GM19328 (cell line): Measurements from ENCODE around the gene PC.
A peak's percentile ranks its signal among the peaks of the same experiment; 100 is the strongest.
"Not testable (repeated sequence)": the region's sequence is repeated elsewhere in the genome, so short reads cannot be mapped to it uniquely, and the experiment has no call there.

Experiments
- ATAC-seq: cut with Tn5 transposase; IDR thresholded peaks from one replicate; pipeline ENCODE4 v1.9.1; 2021; ENCODE audit warnings: mild to moderate bottlenecking, moderate library complexity; ENCODE audit not compliant: unreplicated experiment

PC gene

DNA sequence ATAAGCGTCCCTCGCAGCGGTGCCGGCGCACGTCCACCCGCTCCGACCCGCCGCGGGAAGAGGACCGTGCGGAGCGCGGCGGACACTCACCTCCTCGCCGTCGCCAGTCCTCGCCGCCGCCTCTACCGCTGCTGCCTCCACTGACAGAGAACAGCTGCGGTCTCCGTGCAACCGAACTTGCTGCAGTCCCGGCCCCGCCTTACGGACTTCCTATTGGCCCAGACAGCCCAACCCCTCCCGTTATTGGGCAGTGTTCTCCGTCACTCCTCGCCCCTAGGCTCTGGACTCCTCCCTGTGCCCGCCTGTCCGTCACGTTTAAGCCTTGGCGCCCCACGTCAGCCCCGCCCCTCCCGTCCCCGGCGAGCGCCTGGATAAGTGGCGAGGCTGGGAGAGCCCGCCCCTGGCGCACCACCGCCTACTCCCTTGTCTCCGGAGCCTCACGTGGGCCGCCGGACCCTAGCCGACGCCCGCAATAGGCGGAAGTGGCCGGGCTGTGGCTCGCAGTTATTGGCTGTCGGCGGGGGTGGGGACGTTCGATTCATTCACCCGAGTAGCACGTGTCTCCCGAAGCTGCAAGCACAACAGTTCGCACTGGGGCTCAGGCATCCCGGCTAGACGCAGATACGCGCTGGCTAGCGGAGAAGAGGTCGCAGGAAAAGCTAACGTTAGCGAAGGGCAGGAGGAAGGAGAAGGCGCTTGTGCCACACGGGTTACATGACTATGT is at the start of gene PC:
PC (minus strand) TSS at position 152 of the 724 bp plus-strand sequence. CDS start 86,224 bp downstream, outside the sequence.
- ATAC-seq, result peak; percentile 87

- ATAC-seq, result no peak
Measured at GRCh38 chr11:67007126-67007525, 48.9 kb upstream of the PC start.

DNA sequence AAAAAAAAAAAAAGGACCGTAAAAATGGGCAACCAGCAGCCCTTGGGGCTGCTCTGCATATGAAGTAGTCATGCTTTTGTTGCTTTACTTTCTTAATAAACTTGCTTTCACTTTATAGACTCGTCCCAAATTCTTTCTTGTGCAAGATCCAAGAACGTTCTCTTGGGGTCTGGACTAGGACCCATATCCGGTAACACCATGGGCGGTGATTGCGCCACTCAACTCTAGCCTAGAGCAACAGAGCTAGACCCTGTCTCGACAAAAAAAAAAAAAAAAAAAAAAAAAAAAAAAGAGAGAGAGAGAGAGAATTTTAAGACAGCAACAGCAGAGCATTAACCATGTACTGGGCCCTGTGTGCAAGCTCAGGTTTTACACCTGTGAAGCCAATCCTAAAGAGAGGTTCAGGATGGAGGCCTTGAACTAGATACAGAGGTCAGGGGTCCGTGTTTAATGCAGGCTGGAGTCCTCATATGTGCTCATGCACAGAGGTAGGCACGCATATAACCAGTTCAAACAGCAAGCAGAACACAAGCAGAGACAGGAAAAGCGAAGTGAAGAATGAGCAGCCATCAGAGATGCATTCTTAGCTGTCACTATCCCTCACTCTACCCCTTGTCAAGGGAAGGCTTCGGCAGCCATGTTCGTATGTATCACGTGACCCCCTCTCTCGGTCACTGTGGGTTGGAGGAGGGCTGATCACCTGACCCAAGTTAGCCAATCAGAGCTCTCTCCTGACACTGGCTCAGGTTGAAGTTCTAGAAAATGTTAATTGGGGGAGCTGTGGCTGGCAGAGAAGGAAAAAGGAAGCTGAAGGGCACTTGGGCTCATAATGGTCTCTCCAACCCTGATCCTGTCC is 48.1 kb upstream of the PC start:
- ATAC-seq, result no peak

- ATAC-seq, result not testable (repeated sequence)
Measured at GRCh38 chr11:67005200-67005599, 47.0 kb upstream of the PC start.

DNA sequence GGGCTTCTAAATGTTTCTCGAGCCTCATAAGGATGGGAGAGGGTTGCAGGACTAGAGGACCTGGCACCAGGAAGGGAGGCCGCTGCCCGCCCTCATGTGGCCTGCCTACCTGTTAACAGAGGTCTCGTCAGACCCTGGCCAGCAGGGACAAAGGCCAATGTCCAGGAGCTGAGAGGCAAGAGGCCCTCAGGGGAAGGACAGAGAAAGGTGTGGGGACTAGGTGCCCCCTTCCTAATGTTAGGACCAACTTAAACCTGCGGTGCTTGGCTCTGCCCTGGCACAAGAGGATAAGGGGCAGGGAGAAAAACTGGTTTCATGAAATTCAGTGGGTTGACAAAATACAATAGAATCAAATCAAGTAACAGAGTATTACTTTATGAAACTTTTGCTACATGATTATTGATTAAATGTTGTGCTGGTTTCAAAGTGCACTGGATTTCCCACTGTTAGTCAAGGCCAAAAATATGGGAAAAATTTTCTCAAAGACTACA is 44.8 kb upstream of the PC start:
- no peak for ATAC-seq

DNA sequence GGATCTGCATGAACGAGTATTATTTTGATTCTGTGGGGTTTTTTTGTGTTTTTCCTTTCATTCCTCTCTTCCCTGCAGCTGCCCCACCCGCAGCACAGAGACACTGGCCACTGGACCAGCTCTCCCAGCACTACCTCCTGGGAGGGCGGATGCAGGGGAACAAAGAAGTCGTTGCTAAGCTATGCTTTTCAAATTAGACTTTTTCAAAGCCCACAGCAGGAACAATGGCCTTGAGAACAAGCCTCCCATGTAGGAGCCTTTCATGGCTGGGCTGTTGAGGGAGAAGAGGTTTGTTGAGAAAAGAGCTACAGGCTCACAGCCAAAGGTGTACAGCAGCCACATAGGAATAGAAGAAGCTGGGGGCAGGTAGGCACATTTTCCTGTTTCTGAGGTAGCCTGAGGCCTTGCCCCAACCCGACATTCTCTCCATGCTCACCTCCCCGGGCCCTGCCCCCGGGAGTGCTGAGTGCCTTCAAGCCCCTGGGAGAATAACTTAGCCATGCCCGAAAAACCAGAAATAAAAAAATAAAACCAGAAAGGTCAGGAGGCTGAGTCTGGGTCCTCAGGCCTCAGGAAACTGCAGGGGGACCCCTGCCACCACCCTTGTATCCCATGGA is 44.2 kb upstream of the PC start:
- ATAC-seq, result no peak

GRCh38 chr11:67001332-67001731 is 43.1 kb upstream of the PC start:
- no peak for ATAC-seq

GRCh38 chr11:66999555-66999954 is 41.4 kb upstream of the PC start:
- no peak for ATAC-seq

DNA sequence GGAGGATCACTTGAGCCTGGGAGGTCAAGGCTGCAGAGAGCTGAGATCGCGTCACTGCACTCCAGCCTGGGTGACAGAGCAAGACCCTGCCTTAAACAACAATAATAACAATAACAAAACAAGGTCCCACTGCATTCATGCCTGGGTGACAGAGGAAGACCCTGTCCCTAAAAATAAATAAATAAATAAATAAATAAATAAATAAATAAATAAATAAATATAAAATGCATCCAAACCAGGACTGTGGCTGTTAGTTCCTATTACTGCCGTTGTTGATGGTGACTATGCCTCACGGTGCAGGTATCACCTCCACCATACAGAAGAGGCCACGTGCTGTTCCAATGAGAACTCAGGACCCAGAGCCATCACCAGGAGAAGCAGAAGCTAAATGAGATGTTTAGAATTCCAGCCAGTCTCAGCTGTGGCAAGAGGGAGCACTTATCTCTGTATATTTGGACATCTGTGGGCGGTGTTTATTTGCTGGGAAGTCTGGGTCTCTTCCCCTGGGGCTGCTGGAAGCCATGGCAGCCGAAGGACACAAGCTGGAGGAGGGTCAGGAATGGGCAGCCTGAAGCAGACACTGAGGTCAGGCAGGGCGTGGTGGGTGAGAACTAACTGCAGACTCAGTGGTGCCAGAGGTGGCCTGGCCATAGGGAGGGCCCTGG is 38.6 kb upstream of the PC start:
- no peak for ATAC-seq

DNA sequence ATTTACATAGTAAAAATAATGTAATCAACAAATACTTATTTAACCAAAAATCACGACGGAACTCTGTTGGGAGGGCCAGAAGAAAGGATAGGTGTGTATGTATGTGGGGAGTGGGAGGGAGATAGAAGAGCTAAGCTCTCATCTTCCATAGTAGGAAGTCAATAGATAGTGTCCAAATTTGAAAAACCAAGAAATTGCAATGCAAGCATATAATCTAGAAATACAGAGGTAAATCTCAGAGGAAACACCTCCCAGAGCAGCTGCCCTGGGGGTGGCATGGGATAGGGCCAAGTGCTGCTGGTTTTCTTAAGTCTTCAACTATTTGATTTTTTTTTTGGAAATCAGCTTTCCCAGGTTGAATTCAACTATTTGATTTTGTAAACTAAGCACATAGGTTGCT is 33.9 kb upstream of the PC start:
- ATAC-seq, result no peak

GRCh38 chr11:66989360-66989759 is 31.2 kb upstream of the PC start:
- not testable (repeated sequence) for ATAC-seq

GRCh38 chr11:66988741-66989140 is 30.6 kb upstream of the PC start:
- ATAC-seq, result not testable (repeated sequence)

DNA sequence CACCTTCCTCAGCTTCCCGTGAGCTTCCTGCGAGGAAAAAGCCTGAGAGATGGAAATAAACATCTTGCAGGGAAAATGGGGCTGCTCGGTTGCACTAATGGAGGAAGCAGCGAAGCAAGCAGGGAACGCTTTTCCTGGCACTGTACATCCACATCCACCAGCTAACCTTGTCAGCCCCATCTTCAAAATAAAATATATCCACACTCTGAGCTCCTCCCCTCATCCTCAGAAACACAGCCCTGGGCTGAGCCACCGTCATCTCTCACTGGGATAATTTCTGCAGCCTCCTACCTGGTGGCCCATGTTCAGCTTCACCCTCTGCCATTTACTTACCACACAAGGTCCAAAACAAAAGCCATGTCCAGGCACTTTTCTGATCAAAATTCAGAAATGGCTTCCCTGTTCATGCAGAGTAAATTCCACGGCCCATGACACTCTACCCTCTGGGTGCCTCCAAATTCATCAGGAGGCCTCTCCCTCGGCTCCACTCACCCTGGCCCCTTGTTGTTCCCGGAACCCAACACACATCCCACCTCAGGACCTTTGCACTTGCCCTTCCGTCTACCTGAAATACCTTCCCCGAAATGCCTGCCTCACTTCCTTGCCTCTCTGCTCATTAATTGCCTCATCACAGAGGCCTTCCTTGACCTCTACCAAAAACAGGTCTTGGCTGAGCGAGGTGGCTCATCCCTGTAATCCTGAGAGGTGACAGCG is 29.9 kb upstream of the PC start:
- no peak for ATAC-seq

GRCh38 chr11:66987158-66987620 is 29.0 kb upstream of the PC start:
- ATAC-seq, result no peak

GRCh38 chr11:66986178-66986545 is 28.0 kb upstream of the PC start:
- no peak for ATAC-seq

GRCh38 chr11:66985508-66986177 is 27.5 kb upstream of the PC start:
- ATAC-seq, result no peak

DNA sequence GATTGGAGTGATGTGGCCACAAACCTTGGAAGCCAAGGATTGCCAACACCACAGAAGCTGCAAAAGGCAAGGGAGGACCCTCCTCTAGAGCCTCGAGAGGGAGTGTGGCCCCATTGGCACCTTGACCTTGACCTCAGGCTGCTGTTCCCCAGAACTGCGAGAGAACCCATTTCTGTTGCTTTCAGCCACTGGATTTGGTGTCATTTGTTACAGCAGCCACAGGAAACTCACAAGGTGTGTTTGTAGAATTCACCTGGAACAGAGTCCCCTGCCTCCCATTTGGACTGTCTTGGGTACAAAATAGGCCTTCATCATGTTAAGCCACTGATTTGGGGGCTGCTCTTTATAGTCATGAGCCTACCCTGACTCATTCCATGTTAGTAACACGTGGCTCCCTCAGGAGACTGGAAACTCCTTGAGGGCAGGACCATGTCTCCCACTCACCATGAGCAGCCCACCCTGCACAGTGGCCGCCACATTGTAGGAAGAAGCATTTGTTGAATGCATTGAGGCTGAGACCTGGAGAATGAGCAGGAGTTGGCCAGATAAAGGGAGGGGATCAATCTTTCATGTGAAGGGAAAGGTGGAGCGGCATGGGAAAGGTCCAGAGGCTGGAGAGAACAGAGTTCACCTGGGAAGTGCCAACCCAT is 25.2 kb upstream of the PC start:
- ATAC-seq, result no peak

DNA sequence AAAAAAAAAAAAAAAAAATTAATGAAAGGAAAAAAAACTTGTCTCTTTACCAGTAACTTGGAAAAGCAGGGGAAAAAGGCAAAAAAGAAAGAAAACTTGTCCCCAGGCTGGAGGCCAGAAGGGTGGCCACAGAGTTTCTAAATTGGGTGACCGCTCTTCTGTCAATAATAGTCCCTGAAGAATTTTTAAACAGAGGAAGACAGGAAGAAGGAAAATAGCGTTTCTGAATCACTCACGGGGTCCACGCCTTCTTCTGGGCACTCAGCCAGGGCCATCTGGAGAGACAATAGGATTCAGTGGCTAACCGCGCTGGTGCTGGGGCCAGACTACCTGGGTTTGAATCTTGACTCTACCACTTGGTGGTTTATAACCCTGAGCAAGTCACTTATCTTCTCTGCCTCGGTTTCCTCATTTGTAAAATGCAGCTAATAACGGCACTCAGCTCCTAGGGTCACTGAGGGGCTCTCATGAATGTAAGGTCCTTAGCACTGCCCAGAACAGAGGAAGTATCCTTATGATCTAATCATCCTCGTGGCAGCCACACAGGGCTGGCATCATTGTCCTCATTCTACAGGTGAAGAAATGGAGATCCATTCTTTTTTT is 23.9 kb upstream of the PC start:
- ATAC-seq, result no peak
